Testis (tissue), 2 donors: ENCODE results near the gene OAS2.

ENCODE experiments used
- CTCF ChIP-seq, 3 experiments: fragments of 450-650 bp in 2 of 3; fragments of 200-600 bp in 1 of 3; sonication (generic) in 1 of 3; IDR thresholded peaks; one replicate each; pipeline ENCODE4 v1.5.1; 2016 to 2019; ENCODE audit warnings: antibody characterized with exemption in 3 of 3, mild to moderate bottlenecking in 2 of 3, moderate library complexity in 1 of 3
- POLR2A ChIP-seq: fragments of 450-650 bp; IDR thresholded peaks from one replicate; pipeline ENCODE4 v1.6.1; 2017; ENCODE audit warnings: antibody characterized with exemption, mild to moderate bottlenecking, moderate library complexity

- TF ChIP-seq CTCF (IDR thresholded peaks at IDR 0.05) = no peak
- TF ChIP-seq POLR2A = no peak
Measured at GRCh38 chr12:113005762-113006161, 27.4 kb downstream of the OAS2 start.
